ENCODE results near the gene SLC1A3. TPM values are rescaled to one million over a fixed set of nuclear protein-coding genes. Genes with fewer than 3 reads are reported as not detected.

SLC1A3 gene
- total and polyA plus RNA-seq, 7 experiments from 2014 or later: 0.32 to 3.1 (median 0.62) TPM; not detected in 3

DNA sequence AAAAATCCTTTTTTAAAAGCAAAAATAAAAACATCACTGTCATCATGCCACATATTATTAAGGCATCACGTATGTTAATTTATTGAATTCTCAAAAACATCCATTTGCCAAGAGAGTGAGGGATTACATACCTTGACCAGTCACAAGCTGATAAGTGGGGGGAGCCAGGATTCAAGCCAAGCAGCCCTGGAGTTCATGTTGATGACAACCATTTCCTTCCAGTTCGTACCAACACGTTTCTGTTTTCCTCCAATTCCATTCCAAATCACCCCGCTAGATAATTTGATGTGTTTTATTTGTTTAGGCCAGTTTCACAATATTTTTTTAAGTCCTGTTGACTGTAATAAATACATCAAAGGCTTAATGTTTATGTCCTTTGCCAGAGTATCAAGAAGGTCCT is 53.0 kb downstream of the SLC1A3 start:
- Histone ChIP-seq H3K4me3 (ENCODE audit: low read length) (no peak overlapping the region), H3K9me3 (ENCODE audit: control insufficient read depth in 2 of 3, low read length in 3 of 3) (no peaks in the 10 kb centered on the region), H3K4me1 (ENCODE audit: control insufficient read depth in 2 of 2, insufficient read depth in 2 of 2, low read length in 2 of 2) (no peaks in the 10 kb centered on the region), H3K36me3 (ENCODE audit: control insufficient read depth in 2 of 3, insufficient read depth in 3 of 3, low read length in 3 of 3) (no peaks in the 10 kb centered on the region), H3K27ac (ENCODE audit: low read depth, low read length) (no peak overlapping the region), H3K27me3 (ENCODE audit: control insufficient read depth in 2 of 2, insufficient read depth in 2 of 2, low read length in 2 of 2) (no peaks in the 10 kb centered on the region)
- Mint-ChIP-seq H3K36me3 (peaks cover 0 to 3% (median 0%) of the 10 kb centered on the region in 5 donors), H3K27ac (no peak overlapping the region), H3K4me1 (peaks cover 0 to 1% (median 0%) of the 10 kb centered on the region in 7 donors), H3K4me3 (no peak overlapping the region), H3K27me3 (peaks cover 10 to 23% (median 17%) of the 10 kb centered on the region in 5 donors), H3K9me3 (peaks cover 0 to 3% (median 0%) of the 10 kb centered on the region in 11 donors)
- ChIA-PET POLR2A (no interaction called here), CTCF (no interaction called here)
- ATAC-seq: no peak
- intact Hi-C loops (cut with micrococcal nuclease): no loop called here
- no peak for DNase-seq

DNA sequence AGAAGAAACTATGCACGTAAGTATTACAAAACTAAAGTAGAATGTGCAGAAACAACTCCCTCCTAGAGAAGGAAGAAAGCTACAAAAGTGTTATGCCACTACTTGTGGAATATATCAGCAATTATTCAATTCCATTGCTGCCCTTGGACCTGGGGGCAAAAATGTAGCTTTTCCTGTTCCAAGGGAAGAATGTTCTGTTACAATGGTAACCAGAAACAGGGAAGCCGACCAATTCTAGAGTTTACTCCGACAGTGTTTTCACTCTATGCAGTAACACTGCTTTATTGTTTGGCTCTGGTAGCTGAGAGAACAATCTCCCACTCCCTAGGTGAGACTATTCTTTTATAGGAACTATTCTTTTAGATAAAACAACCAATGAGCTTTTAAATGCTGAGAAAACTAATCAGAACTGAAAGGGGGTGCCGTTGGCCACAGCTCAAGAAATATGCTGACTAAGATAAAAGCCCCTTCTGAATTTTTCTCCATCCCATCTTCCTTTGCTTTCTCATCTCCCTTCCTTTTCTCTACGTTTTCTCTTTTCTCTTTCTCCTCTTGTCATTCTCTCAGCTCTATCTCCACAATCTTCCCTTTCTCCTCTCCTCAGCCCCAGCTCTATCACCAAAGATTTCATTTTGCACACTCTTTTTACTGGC is 54.1 kb downstream of the SLC1A3 start:
- H3K4me1 ChIP-seq (ENCODE audit: control insufficient read depth in 2 of 2, insufficient read depth in 2 of 2, low read length in 2 of 2): no peaks in the 10 kb centered on the region
- no peaks in the 10 kb centered on the region for H3K36me3 ChIP-seq (ENCODE audit: control insufficient read depth in 2 of 3, insufficient read depth in 3 of 3, low read length in 3 of 3)
- no peak overlapping the region for H3K4me3 Mint-ChIP-seq
- ChIA-PET CTCF (no interaction called here), POLR2A (no interaction called here)
- no peak overlapping the region for H3K4me3 ChIP-seq (ENCODE audit: low read length)
- peaks cover 6 to 17% (median 15%) of the 10 kb centered on the region in 5 donors for H3K27me3 Mint-ChIP-seq
- H3K9me3 Mint-ChIP-seq: peaks cover 0 to 3% (median 0%) of the 10 kb centered on the region in 11 donors
- H3K4me1 Mint-ChIP-seq: no peaks in the 10 kb centered on the region
- peaks cover 0 to 3% (median 0%) of the 10 kb centered on the region in 5 donors for H3K36me3 Mint-ChIP-seq
- no peak overlapping the region for H3K27ac Mint-ChIP-seq
- no peak for ATAC-seq
- H3K9me3 ChIP-seq (ENCODE audit: control insufficient read depth in 2 of 3, low read length in 3 of 3): no peaks in the 10 kb centered on the region
- H3K27me3 ChIP-seq (ENCODE audit: control insufficient read depth in 2 of 2, insufficient read depth in 2 of 2, low read length in 2 of 2): no peaks in the 10 kb centered on the region
- no peak for DNase-seq
- intact Hi-C loops (cut with micrococcal nuclease): no loop called here
- no peak overlapping the region for H3K27ac ChIP-seq (ENCODE audit: low read depth, low read length)

DNA sequence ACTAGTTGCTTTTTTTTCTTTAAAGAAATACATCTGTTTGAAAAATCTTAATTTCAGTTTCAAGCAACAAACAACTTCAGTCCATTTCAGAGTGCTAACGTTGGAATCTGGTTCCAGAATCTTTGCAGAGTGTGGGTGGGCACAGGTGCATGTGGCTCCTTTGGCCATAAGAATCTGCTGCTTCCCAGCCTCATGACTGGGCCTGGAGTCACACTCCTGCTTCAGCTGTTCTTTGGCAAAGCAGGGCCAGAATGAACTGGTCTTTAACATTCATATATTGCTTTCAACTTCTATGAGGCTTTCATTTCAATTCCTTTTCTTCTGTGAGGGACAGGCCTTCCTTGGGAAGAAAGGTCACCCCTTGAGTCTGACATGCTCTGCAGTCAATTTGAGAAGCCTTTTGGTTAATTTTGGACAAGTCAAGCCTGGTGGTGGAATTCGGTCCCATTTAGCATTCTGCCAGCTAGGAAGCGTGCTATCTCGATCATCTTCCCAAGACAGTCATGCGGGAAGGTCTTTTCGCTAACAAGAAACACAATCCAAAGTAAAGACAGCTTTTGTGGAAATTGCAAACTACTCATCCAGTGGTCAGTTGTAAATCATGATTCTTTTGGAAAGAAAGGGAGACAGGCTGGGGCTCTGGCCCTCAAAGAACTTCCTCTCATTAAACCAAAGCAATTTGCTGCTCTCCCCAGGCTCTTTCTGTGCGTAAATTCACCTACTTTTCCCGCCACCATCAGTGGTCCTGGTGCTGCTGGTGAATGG is 55.2 kb downstream of the SLC1A3 start:
- H3K27me3 Mint-ChIP-seq: peaks cover 6 to 17% (median 15%) of the 10 kb centered on the region in 5 donors
- H3K36me3 Mint-ChIP-seq: peaks cover 0 to 3% (median 0%) of the 10 kb centered on the region in 5 donors
- POLR2A ChIA-PET: no interaction called here
- ATAC-seq (no peak), DNase-seq (no peak)
- no peak overlapping the region for H3K27ac Mint-ChIP-seq
- H3K4me3 Mint-ChIP-seq: no peak overlapping the region
- Histone ChIP-seq H3K4me3 (ENCODE audit: low read length) (no peak overlapping the region), H3K27ac (ENCODE audit: low read depth, low read length) (no peak overlapping the region), H3K27me3 (ENCODE audit: control insufficient read depth in 2 of 2, insufficient read depth in 2 of 2, low read length in 2 of 2) (no peaks in the 10 kb centered on the region), H3K9me3 (ENCODE audit: control insufficient read depth in 2 of 3, low read length in 3 of 3) (no peaks in the 10 kb centered on the region), H3K4me1 (ENCODE audit: control insufficient read depth in 2 of 2, insufficient read depth in 2 of 2, low read length in 2 of 2) (no peaks in the 10 kb centered on the region), H3K36me3 (ENCODE audit: control insufficient read depth in 2 of 3, insufficient read depth in 3 of 3, low read length in 3 of 3) (no peaks in the 10 kb centered on the region)
- H3K4me1 Mint-ChIP-seq: no peaks in the 10 kb centered on the region
- H3K9me3 Mint-ChIP-seq: peaks cover 0 to 3% (median 0%) of the 10 kb centered on the region in 11 donors
- CTCF ChIA-PET: no interaction called here
- intact Hi-C loops (cut with micrococcal nuclease): no loop called here

GRCh38 chr5:36662291-36662851 is 56.0 kb downstream of the SLC1A3 start:
- no peaks in the 10 kb centered on the region for H3K4me1 ChIP-seq (ENCODE audit: control insufficient read depth in 2 of 2, insufficient read depth in 2 of 2, low read length in 2 of 2)
- no peak overlapping the region for H3K4me3 ChIP-seq (ENCODE audit: low read length)
- H3K27me3 ChIP-seq (ENCODE audit: control insufficient read depth in 2 of 2, insufficient read depth in 2 of 2, low read length in 2 of 2): no peaks in the 10 kb centered on the region
- intact Hi-C loops (cut with micrococcal nuclease): no loop called here
- no peak for ATAC-seq
- no peaks in the 10 kb centered on the region for H3K36me3 ChIP-seq (ENCODE audit: control insufficient read depth in 2 of 3, insufficient read depth in 3 of 3, low read length in 3 of 3)
- Mint-ChIP-seq H3K27me3 (peaks cover 6 to 16% (median 14%) of the 10 kb centered on the region in 5 donors), H3K4me3 (no peak overlapping the region), H3K9me3 (peaks cover 0 to 3% (median 0%) of the 10 kb centered on the region in 11 donors), H3K27ac (no peak overlapping the region), H3K4me1 (no peaks in the 10 kb centered on the region), H3K36me3 (peaks cover 0 to 3% (median 0%) of the 10 kb centered on the region in 5 donors)
- H3K27ac ChIP-seq (ENCODE audit: low read depth, low read length): no peak overlapping the region
- CTCF ChIA-PET: no interaction called here
- no peak for DNase-seq
- no peaks in the 10 kb centered on the region for H3K9me3 ChIP-seq (ENCODE audit: control insufficient read depth in 2 of 3, low read length in 3 of 3)
- POLR2A ChIA-PET: no interaction called here

GRCh38 chr5:36664766-36665165 is 58.4 kb downstream of the SLC1A3 start:
- no peak overlapping the region for H3K4me3 Mint-ChIP-seq
- ChIA-PET CTCF (no interaction called here), POLR2A (no interaction called here)
- peaks cover 0 to 23% (median 11%) of the 10 kb centered on the region in 5 donors for H3K27me3 Mint-ChIP-seq
- H3K27ac Mint-ChIP-seq: no peak overlapping the region
- ATAC-seq: no peak
- H3K4me3 ChIP-seq (ENCODE audit: low read length): no peak overlapping the region
- no peaks in the 10 kb centered on the region for H3K9me3 ChIP-seq (ENCODE audit: control insufficient read depth in 2 of 3, low read length in 3 of 3)
- H3K4me1 ChIP-seq (ENCODE audit: control insufficient read depth in 2 of 2, insufficient read depth in 2 of 2, low read length in 2 of 2): no peaks in the 10 kb centered on the region
- H3K27me3 ChIP-seq (ENCODE audit: control insufficient read depth in 2 of 2, insufficient read depth in 2 of 2, low read length in 2 of 2): no peaks in the 10 kb centered on the region
- intact Hi-C loops (cut with micrococcal nuclease): no loop called here
- peaks cover 0 to 3% (median 0%) of the 10 kb centered on the region in 11 donors for H3K9me3 Mint-ChIP-seq
- no peaks in the 10 kb centered on the region for H3K4me1 Mint-ChIP-seq
- peaks cover 0 to 3% (median 0%) of the 10 kb centered on the region in 5 donors for H3K36me3 Mint-ChIP-seq
- H3K27ac ChIP-seq (ENCODE audit: low read depth, low read length): no peak overlapping the region
- no peak for DNase-seq
- H3K36me3 ChIP-seq (ENCODE audit: control insufficient read depth in 2 of 3, insufficient read depth in 3 of 3, low read length in 3 of 3): no peaks in the 10 kb centered on the region

- H3K9me3 ChIP-seq (ENCODE audit: control insufficient read depth in 2 of 3, low read length in 3 of 3): no peaks in the 10 kb centered on the region
- no peaks in the 10 kb centered on the region for H3K36me3 ChIP-seq (ENCODE audit: control insufficient read depth in 2 of 3, insufficient read depth in 3 of 3, low read length in 3 of 3)
- intact Hi-C loops (cut with micrococcal nuclease): no loop called here
- no peak overlapping the region for H3K4me3 ChIP-seq (ENCODE audit: low read length)
- CTCF ChIA-PET: no interaction called here
- H3K27me3 Mint-ChIP-seq: peaks cover 0 to 19% (median 14%) of the 10 kb centered on the region in 5 donors
- POLR2A ChIA-PET: no interaction called here
- no peaks in the 10 kb centered on the region for H3K27me3 ChIP-seq (ENCODE audit: control insufficient read depth in 2 of 2, insufficient read depth in 2 of 2, low read length in 2 of 2)
- H3K36me3 Mint-ChIP-seq: peaks cover 0 to 3% (median 0%) of the 10 kb centered on the region in 5 donors
- no peak overlapping the region for H3K27ac ChIP-seq (ENCODE audit: low read depth, low read length)
- no peaks in the 10 kb centered on the region for H3K4me1 ChIP-seq (ENCODE audit: control insufficient read depth in 2 of 2, insufficient read depth in 2 of 2, low read length in 2 of 2)
- no peak for ATAC-seq
- no peaks in the 10 kb centered on the region for H3K4me1 Mint-ChIP-seq
- H3K4me3 Mint-ChIP-seq: no peak overlapping the region
- peaks cover 0 to 3% (median 0%) of the 10 kb centered on the region in 11 donors for H3K9me3 Mint-ChIP-seq
- no peak overlapping the region for H3K27ac Mint-ChIP-seq
- no peak for DNase-seq
Observed at GRCh38 chr5:36665628-36666027, 59.2 kb downstream of the SLC1A3 start.

Measured in naive thymus-derived CD4-positive, alpha-beta T cell (primary cell).